Motor neuron (in vitro differentiated cells): Measurements from ENCODE around the gene CYSLTR2. TPM values are rescaled to one million over a fixed set of nuclear protein-coding genes. Genes with fewer than 3 reads are reported as not detected.

Source experiments
- ATAC-seq, 8 experiments: fragments of 200-7000 bp; cut with Tn5 transposase; replicated peaks in 6 of 8; 2 replicates each; pipeline ENCODE4 v1.8.0; 2021; ENCODE audit warnings: mild to moderate bottlenecking in 8 of 8, moderate library complexity in 8 of 8
- H3K27ac ChIP-seq, 2 donors: fragments of 250-450 bp; sonication (Bioruptor Pico); 2 replicates each; pipeline ENCODE4 v1.9.0; 2021; ENCODE audit warnings: antibody characterized with exemption in 2 of 2, mild to moderate bottlenecking in 2 of 2, moderate library complexity in 1 of 2
- H3K4me1 ChIP-seq, 2 donors: fragments of 250-450 bp; sonication (Bioruptor Pico); replicated peaks in 1 of 2; 2 replicates each; pipeline ENCODE4 v1.6.1; 2021; ENCODE audit warnings: antibody characterized with exemption in 2 of 2, mild to moderate bottlenecking in 2 of 2, moderate library complexity in 1 of 2
- H3K4me3 ChIP-seq, 5 donors: fragments of 250-450 bp; sonication (Bioruptor Pico); 2 replicates each; pipeline ENCODE4 v1.9.0; 2021; ENCODE audit warnings: antibody characterized with exemption in 5 of 5, mild to moderate bottlenecking in 5 of 5, moderate library complexity in 4 of 5
- WGBS, 10 experiments: fragments of 450-650 bp; shearing (Covaris generic); methylation state at CpG; one replicate each; pipeline ENCODE4 v1.0.0; 2022; 5-methylcytosine and 5-hydroxymethylcytosine counted together
- in situ Hi-C, 9 experiments: fragments of 400-800 bp; cut with MboI; loops; one replicate each; pipeline ENCODE4 v1.15.0; 2021; ENCODE audit warnings: low sequenced_read_pairs in 9 of 9, low pct_unique_long_range_greater_than_20kb in 2 of 9; ENCODE audit not compliant: unreplicated experiment in 9 of 9
- total RNA-seq, 8 experiments: library from RNA; unstranded; fragments of 300-600 nt; gene quantifications; 2 replicates each; pipeline versions ENCODE4 v1.2.3 to v1.2.4, GENCODE V29; 2022

CYSLTR2 gene
- total RNA-seq, 8 experiments from 2014 or later: 0.05 to 0.33 (median 0.13) TPM; not detected in 2

- in situ Hi-C loops: no loop called here
Measured at GRCh38 chr13:48633700-48634099, 20.0 kb upstream of the CYSLTR2 start.

GRCh38 chr13:48634636-48635035 is 19.1 kb upstream of the CYSLTR2 start:
- H3K27ac ChIP-seq: no peak overlapping the region
- H3K4me3 ChIP-seq: no peak overlapping the region
- in situ Hi-C loops: no loop called here
- H3K4me1 ChIP-seq: no peaks in the 10 kb centered on the region
- ATAC-seq: peak in 2 of 8 experiments; percentile 22 to 43

More at GRCh38 chr13:48633700-48634099, 20.0 kb upstream of the CYSLTR2 start:
- peak in 2 of 8 experiments; percentile 16 to 44 for ATAC-seq
- no peak overlapping the region for H3K4me3 ChIP-seq
- no peak overlapping the region for H3K27ac ChIP-seq
- H3K4me1 ChIP-seq: no peaks in the 10 kb centered on the region
- WGBS, 10 experiments: 3 to 97% (median 83%) methylated on average over 1 to 3 of the region's 3 CpGs; no CpG with 5 or more reads in 2 of the 10 experiments

GRCh38 chr13:48635478-48635877 is 18.3 kb upstream of the CYSLTR2 start:
- no peak overlapping the region for H3K4me3 ChIP-seq
- no peak overlapping the region for H3K27ac ChIP-seq
- in situ Hi-C loops: no loop called here
- no peaks in the 10 kb centered on the region for H3K4me1 ChIP-seq
- no peak for ATAC-seq

GRCh38 chr13:48636550-48636949 is 17.2 kb upstream of the CYSLTR2 start:
- H3K4me3 ChIP-seq: no peak overlapping the region
- no peak overlapping the region for H3K27ac ChIP-seq
- in situ Hi-C loops: no loop called here
- ATAC-seq: no peak
- no peaks in the 10 kb centered on the region for H3K4me1 ChIP-seq

- no peak overlapping the region for H3K27ac ChIP-seq
- H3K4me3 ChIP-seq: no peak overlapping the region
- H3K4me1 ChIP-seq: no peaks in the 10 kb centered on the region
- in situ Hi-C loops: no loop called here
- WGBS, 10 experiments: 0 to 80% (median 18%) methylated on average over 1 to 2 of the region's 2 CpGs; no CpG with 5 or more reads in 2 of the 10 experiments
- no peak for ATAC-seq
Measured at GRCh38 chr13:48637601-48638000, 16.1 kb upstream of the CYSLTR2 start.

GRCh38 chr13:48640767-48641166 is 13.0 kb upstream of the CYSLTR2 start:
- Histone ChIP-seq H3K27ac (no peak overlapping the region), H3K4me3 (no peak overlapping the region), H3K4me1 (no peaks in the 10 kb centered on the region)
- WGBS, 10 experiments: 47 to 100% (median 79%) methylated on average over 2 to 7 of the region's 7 CpGs
- in situ Hi-C loops: no loop called here
- ATAC-seq: no peak

- no peak overlapping the region for H3K27ac ChIP-seq
- WGBS, 10 experiments: 57 to 100% (median 88%) methylated on average over 1 to 2 of the region's 2 CpGs; no CpG with 5 or more reads in 1 of the 10 experiments
- no peak for ATAC-seq
- H3K4me1 ChIP-seq: no peaks in the 10 kb centered on the region
- in situ Hi-C loops: no loop called here
- no peak overlapping the region for H3K4me3 ChIP-seq
Measured at GRCh38 chr13:48641404-48641803, 12.3 kb upstream of the CYSLTR2 start.

GRCh38 chr13:48642061-48642460 is 11.7 kb upstream of the CYSLTR2 start:
- in situ Hi-C loops: no loop called here
- ATAC-seq: no peak
- Histone ChIP-seq H3K27ac (no peak overlapping the region), H3K4me1 (no peaks in the 10 kb centered on the region), H3K4me3 (no peak overlapping the region)
- 26 to 97% (median 90%) methylated on average over 1 to 6 of the region's 6 CpGs; no CpG with 5 or more reads in 1 of the 10 experiments for WGBS, 10 experiments

GRCh38 chr13:48643159-48643558 is 10.6 kb upstream of the CYSLTR2 start:
- ATAC-seq: no peak
- WGBS, 10 experiments: 14 to 100% (median 88%) methylated on average over 1 of the region's 1 CpG; no CpG with 5 or more reads in 3 of the 10 experiments
- H3K4me1 ChIP-seq: no peaks in the 10 kb centered on the region
- no peak overlapping the region for H3K27ac ChIP-seq
- in situ Hi-C loops: no loop called here
- no peak overlapping the region for H3K4me3 ChIP-seq

GRCh38 chr13:48644141-48644540 is 9.6 kb upstream of the CYSLTR2 start:
- in situ Hi-C loops: no loop called here
- Histone ChIP-seq H3K4me3 (no peak overlapping the region), H3K27ac (no peak overlapping the region), H3K4me1 (no peaks in the 10 kb centered on the region)
- 8 to 87% (median 50%) methylated on average over 1 to 5 of the region's 5 CpGs; no CpG with 5 or more reads in 6 of the 10 experiments for WGBS, 10 experiments
- ATAC-seq: no peak

GRCh38 chr13:48644951-48645350 is 8.8 kb upstream of the CYSLTR2 start:
- H3K4me3 ChIP-seq: no peak overlapping the region
- ATAC-seq: no peak
- H3K4me1 ChIP-seq: no peaks in the 10 kb centered on the region
- H3K27ac ChIP-seq: no peak overlapping the region
- in situ Hi-C loops: no loop called here

GRCh38 chr13:48645845-48646244 is 7.9 kb upstream of the CYSLTR2 start:
- no peaks in the 10 kb centered on the region for H3K4me1 ChIP-seq
- no peak overlapping the region for H3K27ac ChIP-seq
- WGBS, 10 experiments: 0 to 81% (median 40%) methylated on average over 1 to 3 of the region's 3 CpGs; no CpG with 5 or more reads in 4 of the 10 experiments
- ATAC-seq: no peak
- H3K4me3 ChIP-seq: no peak overlapping the region
- in situ Hi-C loops: no loop called here

- in situ Hi-C loops: no loop called here
- WGBS, 10 experiments: 100% methylated on average over 1 to 2 of the region's 3 CpGs; no CpG with 5 or more reads in 8 of the 10 experiments
Measured at GRCh38 chr13:48646791-48647190, 6.9 kb upstream of the CYSLTR2 start.

GRCh38 chr13:48647625-48648024 is 6.1 kb upstream of the CYSLTR2 start:
- H3K4me1 ChIP-seq: no peaks in the 10 kb centered on the region
- in situ Hi-C loops: no loop called here
- 55 to 100% (median 80%) methylated on average over 1 to 2 of the region's 2 CpGs; no CpG with 5 or more reads in 5 of the 10 experiments for WGBS, 10 experiments
- no peak overlapping the region for H3K27ac ChIP-seq
- no peak overlapping the region for H3K4me3 ChIP-seq
- ATAC-seq: peak in 2 of 8 experiments; percentile 29 to 31

More at GRCh38 chr13:48646791-48647190, 6.9 kb upstream of the CYSLTR2 start:
- H3K27ac ChIP-seq: no peak overlapping the region
- no peaks in the 10 kb centered on the region for H3K4me1 ChIP-seq
- no peak overlapping the region for H3K4me3 ChIP-seq
- ATAC-seq: peak in 1 of 8 experiments; percentile 22
